Activated CD4-positive, alpha-beta T cell treated with anti-CD3 and anti-CD28 coated beads for 36 hours (primary cell): ENCODE results near the gene ARPP21. TPM values are rescaled to one million over a fixed set of nuclear protein-coding genes. Genes with fewer than 3 reads are reported as not detected.
A peak's percentile ranks its signal among the peaks of the same experiment; 100 is the strongest.

Experiments used
- ATAC-seq: fragments of 200-7000 bp; cut with Tn5 transposase; one replicate; pipeline ENCODE4 v1.10.0; 2021; ENCODE audit warnings: mild to moderate bottlenecking, moderate library complexity
- CTCF ChIA-PET: fragments of 350-600 bp; sonication (Branson Sonifier 250); formaldehyde crosslinking; loops from one replicate; lab custom pipeline; 2021; ENCODE audit warnings: antibody characterized with exemption; lab: Charles Lee
- POLR2A ChIA-PET: fragments of 350-600 bp; sonication (Branson Sonifier 250); formaldehyde crosslinking; loops from one replicate; lab custom pipeline; 2021; ENCODE audit warnings: antibody characterized with exemption, inconsistent platforms; lab: Charles Lee
- DNase-seq: peaks from one replicate; pipeline ENCODE4 v3.0.0-alpha.2; 2020
- H3K27ac Mint-ChIP-seq: one replicate; pipeline ENCODE4 v1.8.0; 2021; ENCODE audit warnings: mixed read lengths
- H3K27me3 Mint-ChIP-seq: one replicate; pipeline ENCODE4 v1.8.0; 2021; ENCODE audit warnings: mixed read lengths
- H3K36me3 Mint-ChIP-seq: one replicate; pipeline ENCODE4 v1.8.0; 2021; ENCODE audit warnings: low read depth, mixed read lengths
- H3K4me1 Mint-ChIP-seq: one replicate; pipeline ENCODE4 v1.8.0; 2021; ENCODE audit warnings: mixed read lengths
- H3K4me3 Mint-ChIP-seq: one replicate; pipeline ENCODE4 v1.8.0; 2021; ENCODE audit warnings: mild to moderate bottlenecking, moderate library complexity, mixed read lengths
- H3K9me3 Mint-ChIP-seq: one replicate; pipeline ENCODE4 v1.8.0; 2021; ENCODE audit warnings: low read depth, mixed read lengths
- intact Hi-C, 2 experiments: fragments of 100-400 bp; cut with DNase I in 1 of 2; cut with micrococcal nuclease in 1 of 2; formaldehyde crosslinking; loops; one replicate each; pipeline versions ENCODE4 v1.14.2 to v1.15.1; 2022 to 2024; cut with DNase I, micrococcal nuclease
- total RNA-seq, 2 experiments: library from RNA; stranded (reverse); gene quantifications; one replicate each; pipeline ENCODE4 v1.2.3, GENCODE V29; 2021

ARPP21 gene
- total RNA-seq, 2 experiments from 2014 or later, result not detected

DNA sequence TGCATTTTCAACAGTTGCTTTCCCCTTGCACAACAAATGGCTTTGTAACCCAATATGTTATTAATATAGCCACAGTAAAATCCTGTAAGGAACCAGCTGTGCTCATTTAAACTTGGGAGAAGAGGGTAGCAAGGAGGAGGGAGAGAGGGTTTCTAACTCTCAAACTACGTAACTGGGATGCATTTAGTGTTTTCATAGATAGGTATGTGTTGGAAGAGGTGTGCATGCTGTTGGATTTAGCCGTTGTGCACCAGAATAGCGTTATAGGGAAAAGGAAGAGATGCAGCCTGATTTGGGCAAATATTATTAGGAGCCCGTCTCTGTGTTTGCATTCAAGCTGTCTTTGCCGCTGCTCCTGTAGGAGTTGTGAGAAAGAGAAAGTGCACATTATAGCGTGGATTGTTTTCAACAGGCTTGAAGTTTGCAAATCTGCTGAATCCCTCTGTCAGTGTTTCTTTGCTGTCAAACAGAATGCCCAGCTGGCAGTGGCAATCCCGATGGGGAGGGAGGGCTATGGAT is 39.4 kb downstream of the ARPP21 start:
- Mint-ChIP-seq H3K4me1 (no peaks in the 10 kb centered on the region), H3K27me3 (peaks cover 2% of the 10 kb centered on the region), H3K36me3 (no peaks in the 10 kb centered on the region), H3K27ac (no peak overlapping the region), H3K4me3 (no peak overlapping the region), H3K9me3 (no peaks in the 10 kb centered on the region)
- DNase-seq (no peak), ATAC-seq (no peak)
- intact Hi-C loops, result no loop called here
- ChIA-PET CTCF (interaction anchor here (0.6 to 1.0 kb wide), 2 partner anchors 10 to 14 kb away, joined by 3 to 4 read pairs; no protein-coding TSS in a partner anchor), POLR2A (no interaction called here)

DNA sequence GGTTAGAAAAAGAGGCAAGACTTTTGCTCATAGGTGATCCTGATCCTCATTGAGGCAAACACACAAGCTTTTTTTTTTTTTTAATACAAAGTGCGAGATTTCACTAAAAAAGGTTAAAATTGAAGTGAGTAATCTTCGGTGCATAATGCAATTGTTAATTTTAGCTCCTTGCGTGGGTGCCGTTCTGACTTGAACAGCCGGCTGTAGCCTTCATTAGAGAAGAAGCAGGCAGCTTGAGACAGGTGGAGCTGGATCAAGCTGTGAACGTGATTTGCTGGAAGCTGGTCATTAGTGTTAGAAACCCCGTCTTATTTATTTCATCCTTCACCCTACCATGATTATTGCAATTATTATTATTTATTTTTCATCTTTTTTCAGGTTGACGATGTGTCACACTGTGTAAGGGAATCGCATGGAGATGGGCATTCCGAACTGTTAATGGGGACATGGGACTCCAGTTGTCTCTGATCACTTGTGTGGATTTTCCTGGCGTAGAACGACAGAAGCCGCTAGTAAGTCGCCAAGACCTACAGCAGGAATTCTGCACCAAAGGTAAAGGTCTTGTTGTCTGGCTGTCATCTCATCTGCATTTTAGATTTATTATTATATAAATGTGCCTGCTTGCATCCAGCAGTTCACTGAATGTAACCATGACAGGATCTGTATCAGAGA is 40.2 kb downstream of the ARPP21 start:
- H3K4me1 Mint-ChIP-seq, result no peaks in the 10 kb centered on the region
- no peaks in the 10 kb centered on the region for H3K36me3 Mint-ChIP-seq
- H3K9me3 Mint-ChIP-seq, result no peaks in the 10 kb centered on the region
- ChIA-PET POLR2A (no interaction called here), CTCF (interaction anchor here (0.6 to 1.0 kb wide), 2 partner anchors 11 to 14 kb away, joined by 3 to 4 read pairs; no protein-coding TSS in a partner anchor)
- intact Hi-C loops, result no loop called here
- ATAC-seq (no peak), DNase-seq (no peak)
- peaks cover 2% of the 10 kb centered on the region for H3K27me3 Mint-ChIP-seq
- no peak overlapping the region for H3K4me3 Mint-ChIP-seq
- H3K27ac Mint-ChIP-seq, result no peak overlapping the region

GRCh38 chr3:35680866-35681650 is 41.7 kb downstream of the ARPP21 start:
- Mint-ChIP-seq H3K9me3 (no peaks in the 10 kb centered on the region), H3K36me3 (no peaks in the 10 kb centered on the region), H3K27me3 (peaks cover 2% of the 10 kb centered on the region), H3K4me3 (no peak overlapping the region), H3K27ac (no peak overlapping the region), H3K4me1 (no peaks in the 10 kb centered on the region)
- ChIA-PET POLR2A (no interaction called here), CTCF (no interaction called here)
- no peak for ATAC-seq
- intact Hi-C loops, result no loop called here
- DNase-seq, result no peak

DNA sequence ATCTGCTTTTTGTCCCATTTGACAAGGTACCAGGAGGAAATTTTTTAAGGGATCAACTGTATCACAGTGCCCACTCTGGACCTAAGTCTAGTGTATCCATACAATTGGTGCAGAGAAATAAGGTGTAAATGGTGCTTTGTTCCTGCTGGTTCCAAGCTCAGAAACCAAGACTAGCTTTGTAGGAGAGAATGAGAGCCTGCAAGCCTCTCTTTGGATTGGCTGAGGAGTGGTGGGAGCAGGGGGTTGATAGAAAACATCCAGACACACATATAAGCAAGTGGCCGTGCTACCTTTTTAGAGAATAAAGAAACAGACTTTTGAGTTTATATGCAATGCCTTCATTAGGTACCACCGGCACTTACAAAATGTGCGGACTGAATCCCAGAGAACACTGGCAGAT is 45.8 kb downstream of the ARPP21 start:
- Mint-ChIP-seq H3K4me1 (no peaks in the 10 kb centered on the region), H3K4me3 (no peak overlapping the region), H3K9me3 (no peaks in the 10 kb centered on the region), H3K27me3 (no peaks in the 10 kb centered on the region), H3K27ac (no peak overlapping the region), H3K36me3 (no peaks in the 10 kb centered on the region)
- ChIA-PET CTCF (no interaction called here), POLR2A (no interaction called here)
- ATAC-seq (no peak), DNase-seq (no peak)
- intact Hi-C loops, result no loop called here

- CTCF ChIA-PET, result interaction anchor here (1.2 kb wide), 1 partner anchor 23 kb away, joined by 3 read pairs; no protein-coding TSS in a partner anchor
These were observed 49.5 kb downstream of the ARPP21 start for GRCh38 chr3:35688826-35689225.

DNA sequence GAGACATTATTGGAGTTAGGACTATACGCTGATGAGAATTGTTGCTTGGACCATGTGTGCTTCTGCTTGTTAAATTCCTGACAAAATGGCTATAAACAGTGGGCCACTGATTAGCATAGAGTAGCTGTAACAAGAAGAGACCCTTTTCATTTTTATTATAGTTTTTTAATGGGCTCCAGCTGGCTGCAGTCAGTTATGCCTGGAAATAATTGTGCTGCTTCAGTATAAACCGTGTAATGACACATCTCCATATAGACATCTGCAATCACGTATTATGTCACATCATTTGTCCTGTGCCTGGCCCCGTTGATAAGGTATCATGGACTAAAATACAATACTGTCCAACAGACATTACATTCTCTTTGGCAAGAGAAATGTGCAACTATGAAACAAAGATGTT is 50.9 kb downstream of the ARPP21 start:
- Mint-ChIP-seq H3K4me1 (no peaks in the 10 kb centered on the region), H3K27ac (no peak overlapping the region), H3K9me3 (no peaks in the 10 kb centered on the region), H3K36me3 (no peaks in the 10 kb centered on the region), H3K4me3 (no peak overlapping the region), H3K27me3 (peaks cover under 1% of the 10 kb centered on the region)
- intact Hi-C loops, result no loop called here
- ATAC-seq (no peak), DNase-seq (no peak)
- ChIA-PET CTCF (no interaction called here), POLR2A (no interaction called here)

More at GRCh38 chr3:35688826-35689225, 49.5 kb downstream of the ARPP21 start:
- ATAC-seq, result no peak
- no peak for DNase-seq
- H3K4me1 Mint-ChIP-seq, result no peaks in the 10 kb centered on the region
- H3K36me3 Mint-ChIP-seq, result no peaks in the 10 kb centered on the region
- no peaks in the 10 kb centered on the region for H3K27me3 Mint-ChIP-seq
- H3K4me3 Mint-ChIP-seq, result no peak overlapping the region
- intact Hi-C loops, result no loop called here
- POLR2A ChIA-PET, result no interaction called here
- no peaks in the 10 kb centered on the region for H3K9me3 Mint-ChIP-seq
- H3K27ac Mint-ChIP-seq, result no peak overlapping the region

DNA sequence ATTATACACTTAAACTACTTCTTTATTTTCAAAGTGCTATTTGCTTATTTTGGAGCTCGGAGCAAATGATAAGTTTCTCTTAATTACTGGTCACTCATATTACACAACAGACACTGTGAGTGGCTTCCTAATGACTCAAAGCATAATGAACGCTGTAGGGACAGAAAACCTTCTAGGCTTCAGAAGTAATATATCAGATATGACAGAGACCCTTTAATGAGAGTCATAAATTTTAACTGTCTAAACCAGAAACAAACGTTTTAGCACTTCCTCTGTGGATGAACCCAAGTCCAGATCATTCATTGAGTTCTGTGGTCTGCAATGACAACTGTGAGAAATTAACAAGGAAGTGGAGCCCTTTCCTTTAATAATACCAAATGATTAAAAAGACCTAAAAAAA is 66.6 kb downstream of the ARPP21 start:
- DNase-seq, result no peak
- peaks cover 8% of the 10 kb centered on the region for H3K27me3 Mint-ChIP-seq
- no peaks in the 10 kb centered on the region for H3K9me3 Mint-ChIP-seq
- CTCF ChIA-PET, result no interaction called here
- H3K4me3 Mint-ChIP-seq, result no peak overlapping the region
- peaks cover 15% of the 10 kb centered on the region for H3K4me1 Mint-ChIP-seq
- H3K27ac Mint-ChIP-seq, result no peak overlapping the region
- no peaks in the 10 kb centered on the region for H3K36me3 Mint-ChIP-seq
- intact Hi-C loops, result no loop called here
- no peak for ATAC-seq
- POLR2A ChIA-PET, result no interaction called here

GRCh38 chr3:35707904-35708303 is 68.6 kb downstream of the ARPP21 start:
- intact Hi-C loops, result no loop called here
- Mint-ChIP-seq H3K36me3 (no peaks in the 10 kb centered on the region), H3K4me3 (no peak overlapping the region), H3K9me3 (no peaks in the 10 kb centered on the region), H3K27ac (peak overlapping the region; percentile 3), H3K4me1 (peaks cover 15% of the 10 kb centered on the region), H3K27me3 (peaks cover 8% of the 10 kb centered on the region)
- ChIA-PET CTCF (no interaction called here), POLR2A (interaction anchor here (0.8 kb wide), 1 partner anchor 212 kb away, joined by 8 read pairs; no protein-coding TSS in a partner anchor)
- DNase-seq (peak; percentile 39), ATAC-seq (peak; percentile 96)

GRCh38 chr3:35708394-35709271 is 69.3 kb downstream of the ARPP21 start:
- intact Hi-C loops, result no loop called here
- Mint-ChIP-seq H3K4me3 (no peak overlapping the region), H3K4me1 (peaks cover 15% of the 10 kb centered on the region), H3K27me3 (peaks cover 8% of the 10 kb centered on the region), H3K9me3 (no peaks in the 10 kb centered on the region), H3K27ac (peak overlapping the region; percentile 3), H3K36me3 (no peaks in the 10 kb centered on the region)
- ATAC-seq (peak; percentile 34), DNase-seq (no peak)
- ChIA-PET CTCF (no interaction called here), POLR2A (interaction anchor here (0.8 kb wide), 1 partner anchor 213 kb away, joined by 8 read pairs; no protein-coding TSS in a partner anchor)

DNA sequence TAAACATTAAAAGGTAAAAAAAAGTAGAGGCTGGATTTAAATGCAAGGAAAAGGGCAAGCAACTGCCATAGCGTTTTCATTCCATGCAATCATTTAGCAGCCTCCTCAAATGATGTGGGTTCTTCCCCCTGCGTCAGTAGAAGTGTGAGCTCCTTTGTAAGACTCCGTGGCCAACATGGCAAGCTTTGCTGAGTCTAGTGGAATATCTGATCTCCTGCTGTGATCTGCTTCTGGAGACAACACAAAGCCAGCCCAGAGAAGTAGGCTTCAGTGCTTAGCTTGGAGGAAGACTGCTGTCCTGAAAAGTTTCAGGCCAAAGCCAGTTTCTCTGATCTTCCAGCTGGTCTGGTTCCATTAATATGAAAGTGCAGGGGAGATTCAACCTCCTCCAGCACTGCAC is 70.4 kb downstream of the ARPP21 start:
- ATAC-seq, result no peak
- POLR2A ChIA-PET, result no interaction called here
- intact Hi-C loops, result no loop called here

DNA sequence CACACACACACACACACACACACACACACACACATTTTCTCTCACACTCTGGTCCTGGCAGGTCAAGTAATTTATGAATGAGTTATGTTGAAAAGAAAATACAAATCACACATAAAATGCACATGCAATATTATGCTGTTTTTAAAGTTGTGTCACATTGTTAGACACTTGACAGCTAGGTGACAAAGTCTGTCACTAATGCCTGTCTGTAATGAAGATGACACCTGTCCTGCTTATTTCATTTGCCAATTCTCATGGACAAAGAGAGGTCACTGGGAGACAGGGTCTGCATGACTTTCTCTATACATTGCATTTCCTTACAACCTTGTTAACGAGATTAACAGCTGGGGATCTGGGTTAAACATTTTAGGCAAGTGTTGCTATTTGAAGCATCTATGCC is 71.2 kb downstream of the ARPP21 start:
- intact Hi-C loops, result no loop called here
- Mint-ChIP-seq H3K36me3 (no peaks in the 10 kb centered on the region), H3K27ac (no peak overlapping the region), H3K4me3 (no peak overlapping the region), H3K27me3 (peaks cover 8% of the 10 kb centered on the region), H3K4me1 (peaks cover 15% of the 10 kb centered on the region), H3K9me3 (no peaks in the 10 kb centered on the region)
- ATAC-seq (no peak), DNase-seq (no peak)
- ChIA-PET CTCF (no interaction called here), POLR2A (interaction anchor here (0.7 kb wide), 1 partner anchor 754 kb away, joined by 4 read pairs; no protein-coding TSS in a partner anchor)

More for the DNA sequence above, 70.4 kb downstream of the ARPP21 start:
- H3K9me3 Mint-ChIP-seq, result no peaks in the 10 kb centered on the region
- DNase-seq, result no peak
- peaks cover 15% of the 10 kb centered on the region for H3K4me1 Mint-ChIP-seq
- no peak overlapping the region for H3K4me3 Mint-ChIP-seq
- CTCF ChIA-PET, result no interaction called here
- H3K27me3 Mint-ChIP-seq, result peaks cover 8% of the 10 kb centered on the region
- H3K36me3 Mint-ChIP-seq, result no peaks in the 10 kb centered on the region
- no peak overlapping the region for H3K27ac Mint-ChIP-seq
